PC-3 (cell line): ENCODE data around the gene ZNF20. TPM values are rescaled to one million over a fixed set of nuclear protein-coding genes. Genes with fewer than 3 reads are reported as not detected.
"Not testable (repeated sequence)": the region's sequence is repeated elsewhere in the genome, so short reads cannot be mapped to it uniquely, and the experiment has no call there.

ENCODE experiments used
- ATAC-seq: fragments of 200-7000 bp; cut with Tn5 transposase; 2 replicates; pipeline ENCODE4 v1.9.1; 2020; ENCODE audit warnings: mild to moderate bottlenecking, moderate library complexity
- BruUV-seq: library from RNA; stranded (reverse); fragments of 400-500 nt; replicated peaks from 2 replicates; lab custom pipeline; 2021; lab: Mats Ljungman, UMichigan
- CTCF ChIA-PET: fragments of 300-600 bp; sonication (Branson Sonifier 250); formaldehyde crosslinking; loops from one replicate; lab custom pipeline; 2022; ENCODE audit warnings: antibody characterized with exemption; lab: Charles Lee
- POLR2A ChIA-PET: fragments of 300-600 bp; sonication (Branson Sonifier 250); formaldehyde crosslinking; loops from one replicate; lab custom pipeline; 2022; ENCODE audit warnings: antibody characterized with exemption; ENCODE audit not compliant: unreplicated experiment; lab: Charles Lee
- DNase-seq: peaks from one replicate; pipeline ENCODE4 v3.0.0-alpha.2; 2015
- H2AFZ ChIP-seq: fragments of 300-600 bp; sonication (generic); 2 replicates; pipeline ENCODE4 v1.6.0; 2016; ENCODE audit warnings: antibody characterized with exemption, low read length
- H3F3A ChIP-seq: fragments of 300-600 bp; sonication (generic); one replicate; pipeline ENCODE4 v1.6.0; 2017; ENCODE audit warnings: antibody characterized with exemption, low read length, control low read depth, mild to moderate bottlenecking; ENCODE audit not compliant: unreplicated experiment
- H3K27ac ChIP-seq: fragments of 300-600 bp; sonication (generic); 2 replicates; pipeline ENCODE4 v1.5.1; 2016; ENCODE audit warnings: mild to moderate bottlenecking, low read length
- H3K27me3 ChIP-seq: fragments of 300-600 bp; sonication (generic); 2 replicates; pipeline ENCODE4 v1.6.1; 2016; ENCODE audit warnings: low read length, mixed read lengths
- H3K36me3 ChIP-seq: fragments of 300-600 bp; sonication (generic); 2 replicates; pipeline ENCODE4 v1.6.1; 2016; ENCODE audit warnings: low read depth, mixed run types, low read length, mixed read lengths
- H3K4me1 ChIP-seq: fragments of 300-600 bp; sonication (generic); 2 replicates; pipeline ENCODE4 v1.5.1; 2016; ENCODE audit warnings: low read length; ENCODE audit not compliant: insufficient read depth
- H3K4me2 ChIP-seq: fragments of 300-600 bp; sonication (generic); 2 replicates; pipeline ENCODE4 v1.6.0; 2016; ENCODE audit warnings: low read length
- H3K4me3 ChIP-seq: fragments of 300-600 bp; sonication (generic); 2 replicates; pipeline ENCODE4 v1.5.1; 2016; ENCODE audit warnings: mild to moderate bottlenecking, low read length, mixed read lengths
- H3K79me2 ChIP-seq: fragments of 300-600 bp; sonication (generic); 2 replicates; pipeline ENCODE4 v1.6.1; 2017; ENCODE audit warnings: low read length, mixed read lengths
- H3K9ac ChIP-seq: fragments of 300-600 bp; sonication (generic); 2 replicates; pipeline ENCODE4 v1.6.0; 2016; ENCODE audit warnings: mild to moderate bottlenecking, low read length
- H3K9me2 ChIP-seq: fragments of 300-600 bp; sonication (generic); replicated peaks from 2 replicates; pipeline ENCODE4 v1.6.1; 2016; ENCODE audit warnings: mixed run types, low read length, mixed read lengths
- H3K9me3 ChIP-seq: fragments of 300-600 bp; sonication (generic); 2 replicates; pipeline ENCODE4 v1.6.1; 2016; ENCODE audit warnings: low read length, mixed read lengths
- H4K20me1 ChIP-seq: fragments of 300-600 bp; sonication (generic); 2 replicates; pipeline ENCODE4 v1.6.1; 2016; ENCODE audit warnings: low read length, mixed read lengths
- EZH2 ChIP-seq: fragments of 300-600 bp; sonication (generic); IDR thresholded peaks from one replicate; pipeline ENCODE4 v1.6.1; 2017; ENCODE audit warnings: antibody characterized with exemption, mild to moderate bottlenecking, low read length; ENCODE audit not compliant: unreplicated experiment
- EZH2phosphoT487 ChIP-seq: fragments of 300-600 bp; sonication (generic); IDR thresholded peaks from 2 replicates; pipeline ENCODE4 v1.6.1; 2018; ENCODE audit warnings: mild to moderate bottlenecking, antibody characterized with exemption, low read length, borderline replicate concordance
- intact Hi-C: fragments of 100-400 bp; cut with micrococcal nuclease; formaldehyde crosslinking; loops from 2 replicates; pipeline ENCODE4 v1.9.0; 2023
- total RNA-seq: library from RNA; depleted of rRNA; stranded (reverse); fragments of >200 nt; gene quantifications from 2 replicates; pipeline ENCODE4 v1.2.3, GENCODE V29; 2014; rRNA removed
- TF ChIP-seq, protein P1 (sequence below): fragments of 300-600 bp; sonication (generic); conservative IDR thresholded peaks from 2 replicates; pipeline ENCODE4 v1.5.1; 2017; ENCODE audit warnings: antibody characterized with exemption, low read depth, mild to moderate bottlenecking, low read length

Gene ZNF20
- total RNA-seq, 1 experiment from 2014 or later: 5.6 TPM

DNA sequence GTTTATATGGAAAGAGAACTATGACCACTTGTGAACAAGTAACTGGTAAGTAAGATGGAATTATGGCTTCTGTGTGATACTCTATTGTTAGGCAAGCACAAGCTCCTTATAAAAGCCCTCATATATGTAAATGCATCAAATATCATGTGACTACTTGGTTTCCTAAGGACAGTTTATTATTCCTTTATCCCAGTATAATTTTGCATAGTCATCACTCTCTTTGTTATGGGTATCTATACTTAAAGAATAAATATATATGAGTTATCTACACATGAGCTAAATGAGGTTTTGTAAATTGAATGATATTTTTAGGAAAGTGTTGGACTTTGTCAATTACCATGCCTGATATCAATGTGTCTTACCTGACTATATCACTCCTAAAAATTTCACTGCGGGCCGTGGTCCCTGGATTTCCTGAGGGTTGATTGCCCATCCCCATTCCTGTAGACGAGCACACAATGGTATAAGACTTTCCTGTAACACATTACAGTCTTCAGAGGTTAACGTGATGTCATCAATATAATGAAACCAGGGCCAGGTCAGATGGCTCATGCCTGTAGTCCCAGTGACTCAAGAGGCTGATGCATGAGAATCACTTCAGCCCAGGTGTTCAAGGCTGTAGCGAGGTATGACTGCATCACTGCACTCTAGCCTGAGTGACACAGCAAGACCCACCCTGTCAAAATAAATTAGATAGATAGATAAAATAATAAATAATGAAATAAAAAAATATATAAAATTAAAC, 54.9 kb downstream of the ZNF20 start:
- ATAC-seq (no peak), DNase-seq (no peak)
- peaks cover 16% of the 10 kb centered on the region; the same call in 1 of the 2 replicates for H3K36me3 ChIP-seq
- ChIA-PET POLR2A (no interaction called here), CTCF (interaction anchor here (0.7 kb wide), 1 partner anchor 25 kb away, joined by 4 read pairs; no protein-coding TSS in a partner anchor)
- no peaks in the 10 kb centered on the region for H4K20me1 ChIP-seq
- H3K9me3 ChIP-seq: peaks cover 51% of the 10 kb centered on the region
- H3K4me1 ChIP-seq: no peaks in the 10 kb centered on the region
- H3K9me2 ChIP-seq: no peaks in the 10 kb centered on the region
- TF ChIP-seq EZH2 (no peak), EZH2phosphoT487 (no peak)
- TF ChIP-seq, protein P1, sequence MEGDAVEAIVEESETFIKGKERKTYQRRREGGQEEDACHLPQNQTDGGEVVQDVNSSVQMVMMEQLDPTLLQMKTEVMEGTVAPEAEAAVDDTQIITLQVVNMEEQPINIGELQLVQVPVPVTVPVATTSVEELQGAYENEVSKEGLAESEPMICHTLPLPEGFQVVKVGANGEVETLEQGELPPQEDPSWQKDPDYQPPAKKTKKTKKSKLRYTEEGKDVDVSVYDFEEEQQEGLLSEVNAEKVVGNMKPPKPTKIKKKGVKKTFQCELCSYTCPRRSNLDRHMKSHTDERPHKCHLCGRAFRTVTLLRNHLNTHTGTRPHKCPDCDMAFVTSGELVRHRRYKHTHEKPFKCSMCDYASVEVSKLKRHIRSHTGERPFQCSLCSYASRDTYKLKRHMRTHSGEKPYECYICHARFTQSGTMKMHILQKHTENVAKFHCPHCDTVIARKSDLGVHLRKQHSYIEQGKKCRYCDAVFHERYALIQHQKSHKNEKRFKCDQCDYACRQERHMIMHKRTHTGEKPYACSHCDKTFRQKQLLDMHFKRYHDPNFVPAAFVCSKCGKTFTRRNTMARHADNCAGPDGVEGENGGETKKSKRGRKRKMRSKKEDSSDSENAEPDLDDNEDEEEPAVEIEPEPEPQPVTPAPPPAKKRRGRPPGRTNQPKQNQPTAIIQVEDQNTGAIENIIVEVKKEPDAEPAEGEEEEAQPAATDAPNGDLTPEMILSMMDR: no peak
- no peak overlapping the region for H3K4me2 ChIP-seq
- H2AFZ ChIP-seq: no peak overlapping the region
- no peaks in the 10 kb centered on the region for H3K27me3 ChIP-seq
- H3K79me2 ChIP-seq: no peaks in the 10 kb centered on the region
- intact Hi-C loops: no loop called here
- BruUV-seq: no TSS peak
- no peak overlapping the region for H3K9ac ChIP-seq
- H3F3A ChIP-seq: no peaks in the 10 kb centered on the region
- no peak overlapping the region for H3K27ac ChIP-seq
- H3K4me3 ChIP-seq: no peak overlapping the region

DNA sequence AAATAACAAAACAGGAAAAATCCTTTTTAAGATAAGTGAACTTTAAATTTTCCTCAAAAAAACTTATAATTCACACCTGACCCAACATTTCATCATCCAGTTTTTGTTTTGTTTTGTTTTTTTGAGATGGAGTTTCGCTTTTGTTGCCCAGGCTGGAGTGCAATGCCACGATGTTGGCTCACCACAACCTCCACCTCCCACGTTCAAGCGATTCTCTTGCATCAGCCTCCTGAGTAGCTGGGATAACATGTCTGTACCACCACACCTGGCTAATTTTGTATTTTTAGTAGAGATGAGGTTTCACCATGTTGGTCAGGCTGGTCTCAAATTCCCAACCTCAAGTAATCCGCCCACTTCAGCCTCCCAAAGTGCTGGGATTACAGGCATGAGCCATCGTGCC, 56.8 kb downstream of the ZNF20 start:
- H3K27me3 ChIP-seq, H3K4me3 ChIP-seq, ATAC-seq, H3K79me2 ChIP-seq, H3K4me2 ChIP-seq, H3K4me1 ChIP-seq, DNase-seq, POLR2A ChIA-PET, H2AFZ ChIP-seq, H3K27ac ChIP-seq, H4K20me1 ChIP-seq, intact Hi-C loops, CTCF ChIA-PET, BruUV-seq, H3F3A ChIP-seq, H3K9ac ChIP-seq, H3K9me2 ChIP-seq: not testable (repeated sequence)
- Histone ChIP-seq H3K9me3 (peaks cover 59% of the 10 kb centered on the region), H3K36me3 (peaks cover 25% of the 10 kb centered on the region)

Other genes with a start within 250 kb of the ZNF20 start
- gene ZNF700, start 215.2 kb downstream of the ZNF20 start, total RNA-seq: 6.7 and 9.5 TPM in 2 replicates
- 0.33 TPM in 1 of 2 replicates, not detected in the other for gene ZNF763, start 175.3 kb downstream of the ZNF20 start, total RNA-seq
- gene ZNF433, start 104.7 kb downstream of the ZNF20 start, total RNA-seq: 5.4 and 7.8 TPM in 2 replicates
- 0.23 and 1.9 TPM in 2 replicates for gene ZNF878, start 87.4 kb downstream of the ZNF20 start, total RNA-seq
- gene ZNF844, start 75.6 kb downstream of the ZNF20 start, total RNA-seq: 4.0 and 4.7 TPM in 2 replicates
- gene ZNF625, start 16.4 kb upstream of the ZNF20 start, total RNA-seq: 2.5 and 7.7 TPM in 2 replicates
- gene ZNF136, start 22.7 kb upstream of the ZNF20 start, total RNA-seq: 7.9 and 8.7 TPM in 2 replicates
- gene ZNF44, start 154.5 kb upstream of the ZNF20 start, total RNA-seq: 3.0 and 8.2 TPM in 2 replicates
- gene ZNF563, start 193.3 kb upstream of the ZNF20 start, total RNA-seq: 1.1 and 2.1 TPM in 2 replicates
- gene ZNF442, start 225.3 kb upstream of the ZNF20 start, total RNA-seq: 0.63 and 1.1 TPM in 2 replicates